ENCODE data around the gene LRP8.

LRP8 gene

GRCh38 chr1:53352561-53352960, 24.7 kb upstream of the LRP8 start:
- no peaks in the 10 kb centered on the region for H3K36me3 ChIP-seq (replicated peaks in 1 of 2; ENCODE audit: control insufficient read depth in 2 of 2, insufficient read depth in 2 of 2, low read length in 2 of 2)
- H3K9me3 ChIP-seq (replicated peaks in 1 of 2; ENCODE audit: control insufficient read depth in 2 of 2, insufficient read depth in 1 of 2, low read depth in 1 of 2, low read length in 2 of 2) = peaks cover 0 to 9% of the 10 kb centered on the region in 2 donors
- no peak overlapping the region for H2BK12ac ChIP-seq (ENCODE audit: low read length)
- DNase-seq (ENCODE audit: low spot score) = no peak
- no peak overlapping the region for H3K14ac ChIP-seq (ENCODE audit: low read length)
- no peak overlapping the region for H2BK120ac ChIP-seq (ENCODE audit: low read depth, low read length)
- no peak overlapping the region for H2AFZ ChIP-seq (ENCODE audit: low read length)
- no CpG with 5 or more reads among the region's 1 CpG for WGBS, 2 donors (ENCODE audit: extremely low coverage in 2 of 2, insufficient read length in 2 of 2, insufficient replicate concordance in 1 of 2)
- H2BK15ac ChIP-seq (ENCODE audit: low read length) = no peak overlapping the region
- H2AK5ac ChIP-seq (ENCODE audit: low read depth, low read length) = no peak overlapping the region
- H4K91ac ChIP-seq (ENCODE audit: low read depth, low read length, poor library complexity) = no peak overlapping the region
- H3K18ac ChIP-seq (ENCODE audit: low read length) = no peak overlapping the region
- no peak overlapping the region for H3K4me2 ChIP-seq (ENCODE audit: insufficient read depth, low read length, poor library complexity, severe bottlenecking)
- H3K4ac ChIP-seq (ENCODE audit: low read length) = no peak overlapping the region
- no peak overlapping the region for H3K9ac ChIP-seq (ENCODE audit: low read depth, low read length, poor library complexity)
- no peak overlapping the region for H3K23ac ChIP-seq (ENCODE audit: low read depth, low read length, poor library complexity)
- H3K27me3 ChIP-seq (ENCODE audit: control insufficient read depth in 3 of 3, insufficient read depth in 3 of 3, low read depth in 1 of 3, low read length in 3 of 3) = no peaks in the 10 kb centered on the region
- H3K4me1 ChIP-seq (ENCODE audit: control insufficient read depth in 2 of 2, insufficient read depth in 1 of 2, low read depth in 1 of 2, low read length in 2 of 2) = peaks cover 0 to 8% of the 10 kb centered on the region in 2 donors
- no peak overlapping the region for H3K4me3 ChIP-seq (ENCODE audit: low read length in 2 of 2)
- H2BK5ac ChIP-seq (ENCODE audit: low read length) = no peak overlapping the region
- H3K79me1 ChIP-seq (ENCODE audit: low read depth, low read length) = no peaks in the 10 kb centered on the region
- H3K27ac ChIP-seq (replicated peaks; ENCODE audit: low read length) = no peak overlapping the region
- no peak overlapping the region for H4K8ac ChIP-seq (ENCODE audit: low read depth, low read length)

GRCh38 chr1:53350853-53351767, 23.2 kb upstream of the LRP8 start:
- Histone ChIP-seq H3K4me3 (ENCODE audit: low read length in 2 of 2) (no peak overlapping the region), H3K36me3 (replicated peaks in 1 of 2; ENCODE audit: control insufficient read depth in 2 of 2, insufficient read depth in 2 of 2, low read length in 2 of 2) (no peaks in the 10 kb centered on the region), H2BK12ac (ENCODE audit: low read length) (no peak overlapping the region), H2BK120ac (ENCODE audit: low read depth, low read length) (no peak overlapping the region), H3K18ac (ENCODE audit: low read length) (no peak overlapping the region), H3K9me3 (replicated peaks in 1 of 2; ENCODE audit: control insufficient read depth in 2 of 2, insufficient read depth in 1 of 2, low read depth in 1 of 2, low read length in 2 of 2) (peaks cover 0 to 5% of the 10 kb centered on the region in 2 donors), H3K27me3 (ENCODE audit: control insufficient read depth in 3 of 3, insufficient read depth in 3 of 3, low read depth in 1 of 3, low read length in 3 of 3) (no peaks in the 10 kb centered on the region), H3K4me2 (ENCODE audit: insufficient read depth, low read length, poor library complexity, severe bottlenecking) (no peak overlapping the region), H3K23ac (ENCODE audit: low read depth, low read length, poor library complexity) (no peak overlapping the region), H3K79me1 (ENCODE audit: low read depth, low read length) (no peaks in the 10 kb centered on the region), H4K91ac (ENCODE audit: low read depth, low read length, poor library complexity) (no peak overlapping the region), H2AK5ac (ENCODE audit: low read depth, low read length) (no peak overlapping the region), H4K8ac (ENCODE audit: low read depth, low read length) (no peak overlapping the region), H3K27ac (replicated peaks; ENCODE audit: low read length) (no peak overlapping the region), H3K4ac (ENCODE audit: low read length) (no peak overlapping the region), H3K4me1 (ENCODE audit: control insufficient read depth in 2 of 2, insufficient read depth in 1 of 2, low read depth in 1 of 2, low read length in 2 of 2) (peaks cover 0 to 8% of the 10 kb centered on the region in 2 donors), H2AFZ (ENCODE audit: low read length) (peak overlapping the region; percentile 70), H2BK15ac (ENCODE audit: low read length) (no peak overlapping the region), H2BK5ac (ENCODE audit: low read length) (no peak overlapping the region), H3K9ac (ENCODE audit: low read depth, low read length, poor library complexity) (no peak overlapping the region), H3K14ac (ENCODE audit: low read length) (no peak overlapping the region)
- no peak for DNase-seq (ENCODE audit: low spot score)
- WGBS, 2 donors (ENCODE audit: extremely low coverage in 2 of 2, insufficient read length in 2 of 2, insufficient replicate concordance in 1 of 2) = no CpG with 5 or more reads among the region's 8 CpGs

- H2BK5ac ChIP-seq (ENCODE audit: low read length) = no peak overlapping the region
- no peak overlapping the region for H4K8ac ChIP-seq (ENCODE audit: low read depth, low read length)
- H4K91ac ChIP-seq (ENCODE audit: low read depth, low read length, poor library complexity) = no peak overlapping the region
- no peak overlapping the region for H3K4ac ChIP-seq (ENCODE audit: low read length)
- no peak for DNase-seq (ENCODE audit: low spot score)
- H3K4me2 ChIP-seq (ENCODE audit: insufficient read depth, low read length, poor library complexity, severe bottlenecking) = no peak overlapping the region
- no peaks in the 10 kb centered on the region for H3K79me1 ChIP-seq (ENCODE audit: low read depth, low read length)
- H3K14ac ChIP-seq (ENCODE audit: low read length) = no peak overlapping the region
- peaks cover 0 to 8% of the 10 kb centered on the region in 2 donors for H3K4me1 ChIP-seq (ENCODE audit: control insufficient read depth in 2 of 2, insufficient read depth in 1 of 2, low read depth in 1 of 2, low read length in 2 of 2)
- H3K23ac ChIP-seq (ENCODE audit: low read depth, low read length, poor library complexity) = no peak overlapping the region
- H3K27ac ChIP-seq (replicated peaks; ENCODE audit: low read length) = no peak overlapping the region
- no peak overlapping the region for H2AFZ ChIP-seq (ENCODE audit: low read length)
- H2BK15ac ChIP-seq (ENCODE audit: low read length) = no peak overlapping the region
- H3K18ac ChIP-seq (ENCODE audit: low read length) = no peak overlapping the region
- H2AK5ac ChIP-seq (ENCODE audit: low read depth, low read length) = no peak overlapping the region
- H3K9ac ChIP-seq (ENCODE audit: low read depth, low read length, poor library complexity) = no peak overlapping the region
- no peak overlapping the region for H3K4me3 ChIP-seq (ENCODE audit: low read length in 2 of 2)
- no peak overlapping the region for H2BK12ac ChIP-seq (ENCODE audit: low read length)
- no CpG with 5 or more reads among the region's 7 CpGs for WGBS, 2 donors (ENCODE audit: extremely low coverage in 2 of 2, insufficient read length in 2 of 2, insufficient replicate concordance in 1 of 2)
- H2BK120ac ChIP-seq (ENCODE audit: low read depth, low read length) = no peak overlapping the region
- H3K9me3 ChIP-seq (replicated peaks in 1 of 2; ENCODE audit: control insufficient read depth in 2 of 2, insufficient read depth in 1 of 2, low read depth in 1 of 2, low read length in 2 of 2) = no peaks in the 10 kb centered on the region
- H3K27me3 ChIP-seq (ENCODE audit: control insufficient read depth in 3 of 3, insufficient read depth in 3 of 3, low read depth in 1 of 3, low read length in 3 of 3) = no peaks in the 10 kb centered on the region
- H3K36me3 ChIP-seq (replicated peaks in 1 of 2; ENCODE audit: control insufficient read depth in 2 of 2, insufficient read depth in 2 of 2, low read length in 2 of 2) = no peaks in the 10 kb centered on the region
These were observed 22.3 kb upstream of the LRP8 start for GRCh38 chr1:53349968-53350852.

GRCh38 chr1:53349369-53349835, 21.5 kb upstream of the LRP8 start:
- no CpG with 5 or more reads among the region's 5 CpGs for WGBS, 2 donors (ENCODE audit: extremely low coverage in 2 of 2, insufficient read length in 2 of 2, insufficient replicate concordance in 1 of 2)
- H4K8ac ChIP-seq (ENCODE audit: low read depth, low read length) = no peak overlapping the region
- H3K36me3 ChIP-seq (replicated peaks in 1 of 2; ENCODE audit: control insufficient read depth in 2 of 2, insufficient read depth in 2 of 2, low read length in 2 of 2) = no peaks in the 10 kb centered on the region
- no peak overlapping the region for H2BK5ac ChIP-seq (ENCODE audit: low read length)
- no peaks in the 10 kb centered on the region for H3K9me3 ChIP-seq (replicated peaks in 1 of 2; ENCODE audit: control insufficient read depth in 2 of 2, insufficient read depth in 1 of 2, low read depth in 1 of 2, low read length in 2 of 2)
- H3K4me2 ChIP-seq (ENCODE audit: insufficient read depth, low read length, poor library complexity, severe bottlenecking) = no peak overlapping the region
- H2AFZ ChIP-seq (ENCODE audit: low read length) = peak overlapping the region; percentile 81
- H2AK5ac ChIP-seq (ENCODE audit: low read depth, low read length) = peak overlapping the region; percentile 20
- no peak overlapping the region for H3K14ac ChIP-seq (ENCODE audit: low read length)
- no peak overlapping the region for H3K27ac ChIP-seq (replicated peaks; ENCODE audit: low read length)
- no peaks in the 10 kb centered on the region for H3K79me1 ChIP-seq (ENCODE audit: low read depth, low read length)
- no peak overlapping the region for H3K4ac ChIP-seq (ENCODE audit: low read length)
- no peak overlapping the region for H3K4me3 ChIP-seq (ENCODE audit: low read length in 2 of 2)
- peak overlapping the region; percentile 54 for H3K18ac ChIP-seq (ENCODE audit: low read length)
- no peak overlapping the region for H3K9ac ChIP-seq (ENCODE audit: low read depth, low read length, poor library complexity)
- no peak overlapping the region for H4K91ac ChIP-seq (ENCODE audit: low read depth, low read length, poor library complexity)
- no peak overlapping the region for H2BK120ac ChIP-seq (ENCODE audit: low read depth, low read length)
- DNase-seq (ENCODE audit: low spot score) = no peak
- H3K27me3 ChIP-seq (ENCODE audit: control insufficient read depth in 3 of 3, insufficient read depth in 3 of 3, low read depth in 1 of 3, low read length in 3 of 3) = peaks cover 0 to 7% (median 0%) of the 10 kb centered on the region in 3 experiments
- H2BK15ac ChIP-seq (ENCODE audit: low read length) = peak overlapping the region; percentile 51
- H3K4me1 ChIP-seq (ENCODE audit: control insufficient read depth in 2 of 2, insufficient read depth in 1 of 2, low read depth in 1 of 2, low read length in 2 of 2) = peaks cover 0 to 8% of the 10 kb centered on the region in 2 donors
- H2BK12ac ChIP-seq (ENCODE audit: low read length) = no peak overlapping the region
- H3K23ac ChIP-seq (ENCODE audit: low read depth, low read length, poor library complexity) = no peak overlapping the region

All from neuronal stem cell (in vitro differentiated cells).